ENCODE results near the gene OCIAD2. TPM values are rescaled to one million over a fixed set of nuclear protein-coding genes. Genes with fewer than 3 reads are reported as not detected.
"Not testable (repeated sequence)": the region's sequence is repeated elsewhere in the genome, so short reads cannot be mapped to it uniquely, and the experiment has no call there.

OCIAD2 gene
- polyA plus RNA-seq, 1 experiment = 34.2 TPM

DNA sequence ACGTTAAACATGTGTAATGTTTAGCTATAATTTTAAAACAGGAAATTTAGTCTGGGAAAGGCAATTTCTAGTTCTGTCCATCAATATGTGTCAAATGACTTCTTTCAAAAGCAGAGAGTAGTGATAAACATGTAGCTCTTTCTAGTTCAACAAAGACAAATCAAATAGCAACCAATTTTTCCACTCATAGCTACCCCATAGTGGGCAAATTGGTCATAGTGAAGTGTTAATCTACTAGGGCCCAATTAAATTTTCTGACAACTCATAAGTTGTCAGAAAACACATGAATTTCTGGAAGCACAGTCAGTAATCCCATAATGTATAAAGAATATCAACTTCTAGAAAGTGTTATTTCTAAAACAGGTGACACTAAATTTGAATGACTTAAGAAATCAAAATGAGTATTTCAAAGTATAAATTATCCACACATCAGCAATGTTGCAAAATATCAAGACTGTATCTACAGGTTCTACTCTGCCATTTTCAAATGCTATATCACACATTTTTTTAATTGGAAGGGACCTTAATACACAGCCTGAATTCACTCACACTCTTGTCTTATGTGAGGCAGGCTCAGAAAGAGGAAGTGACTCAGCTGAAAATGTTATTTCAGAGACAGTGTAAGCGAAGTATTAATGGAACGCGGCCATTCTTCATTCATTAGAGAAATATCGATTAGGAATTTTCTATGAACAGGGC lies 7.7 kb downstream of the OCIAD2 start:
- CTCF ChIA-PET = no interaction called here
- TF ChIP-seq, protein P1, sequence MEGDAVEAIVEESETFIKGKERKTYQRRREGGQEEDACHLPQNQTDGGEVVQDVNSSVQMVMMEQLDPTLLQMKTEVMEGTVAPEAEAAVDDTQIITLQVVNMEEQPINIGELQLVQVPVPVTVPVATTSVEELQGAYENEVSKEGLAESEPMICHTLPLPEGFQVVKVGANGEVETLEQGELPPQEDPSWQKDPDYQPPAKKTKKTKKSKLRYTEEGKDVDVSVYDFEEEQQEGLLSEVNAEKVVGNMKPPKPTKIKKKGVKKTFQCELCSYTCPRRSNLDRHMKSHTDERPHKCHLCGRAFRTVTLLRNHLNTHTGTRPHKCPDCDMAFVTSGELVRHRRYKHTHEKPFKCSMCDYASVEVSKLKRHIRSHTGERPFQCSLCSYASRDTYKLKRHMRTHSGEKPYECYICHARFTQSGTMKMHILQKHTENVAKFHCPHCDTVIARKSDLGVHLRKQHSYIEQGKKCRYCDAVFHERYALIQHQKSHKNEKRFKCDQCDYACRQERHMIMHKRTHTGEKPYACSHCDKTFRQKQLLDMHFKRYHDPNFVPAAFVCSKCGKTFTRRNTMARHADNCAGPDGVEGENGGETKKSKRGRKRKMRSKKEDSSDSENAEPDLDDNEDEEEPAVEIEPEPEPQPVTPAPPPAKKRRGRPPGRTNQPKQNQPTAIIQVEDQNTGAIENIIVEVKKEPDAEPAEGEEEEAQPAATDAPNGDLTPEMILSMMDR (IDR thresholded peaks at IDR 0.05; ENCODE audit: insufficient read depth, low read depth, low read length) = no peak
- Histone ChIP-seq H3K4me3 (ENCODE audit: low read depth, low read length) (no peak overlapping the region), H3K36me3 (ENCODE audit: control insufficient read depth, insufficient read depth, low read length) (peaks cover 7% of the 10 kb centered on the region; the same call in 1 of the 2 replicates), H3K27me3 (ENCODE audit: control insufficient read depth, insufficient read depth, low read length) (no peaks in the 10 kb centered on the region)
- POLR2A ChIA-PET = no interaction called here
- DNase-seq (ENCODE audit: low read depth) = no peak

- no peak overlapping the region for H3K4me3 ChIP-seq (ENCODE audit: low read depth, low read length)
- peaks cover 7% of the 10 kb centered on the region for H3K36me3 ChIP-seq (ENCODE audit: control insufficient read depth, insufficient read depth, low read length)
- TF ChIP-seq, protein P1 (IDR thresholded peaks at IDR 0.05; ENCODE audit: insufficient read depth, low read depth, low read length) = no peak
- ChIA-PET POLR2A (interaction anchor here (0.6 kb wide), 1 partner anchor 16 kb away, joined by 18 read pairs; no protein-coding TSS in a partner anchor), CTCF (no interaction called here)
- DNase-seq (ENCODE audit: low read depth) = no peak
- H3K27me3 ChIP-seq (ENCODE audit: control insufficient read depth, insufficient read depth, low read length) = no peaks in the 10 kb centered on the region
Measured at GRCh38 chr4:48896845-48897244, 9.7 kb downstream of the OCIAD2 start.

- Histone ChIP-seq H3K4me3 (ENCODE audit: low read depth, low read length) (no peak overlapping the region), H3K27me3 (ENCODE audit: control insufficient read depth, insufficient read depth, low read length) (no peaks in the 10 kb centered on the region), H3K36me3 (ENCODE audit: control insufficient read depth, insufficient read depth, low read length) (peaks cover 3% of the 10 kb centered on the region)
- no peak for DNase-seq (ENCODE audit: low read depth)
- ChIA-PET POLR2A (no interaction called here), CTCF (interaction anchor here (0.9 to 1.5 kb wide), 2 partner anchors 11 to 36 kb away, joined by 4 to 6 read pairs; no protein-coding TSS in a partner anchor)
- TF ChIP-seq, protein P1 (IDR thresholded peaks at IDR 0.05; ENCODE audit: insufficient read depth, low read depth, low read length) = no peak
Measured at GRCh38 chr4:48891028-48891619, 15.4 kb downstream of the OCIAD2 start.

GRCh38 chr4:48889750-48890149 lies 16.8 kb downstream of the OCIAD2 start:
- CTCF ChIA-PET; DNase-seq (ENCODE audit: low read depth); H3K36me3 ChIP-seq (ENCODE audit: control insufficient read depth, insufficient read depth, low read length); H3K27me3 ChIP-seq (ENCODE audit: control insufficient read depth, insufficient read depth, low read length); POLR2A ChIA-PET; H3K4me3 ChIP-seq (ENCODE audit: low read depth, low read length): not testable (repeated sequence)

DNA sequence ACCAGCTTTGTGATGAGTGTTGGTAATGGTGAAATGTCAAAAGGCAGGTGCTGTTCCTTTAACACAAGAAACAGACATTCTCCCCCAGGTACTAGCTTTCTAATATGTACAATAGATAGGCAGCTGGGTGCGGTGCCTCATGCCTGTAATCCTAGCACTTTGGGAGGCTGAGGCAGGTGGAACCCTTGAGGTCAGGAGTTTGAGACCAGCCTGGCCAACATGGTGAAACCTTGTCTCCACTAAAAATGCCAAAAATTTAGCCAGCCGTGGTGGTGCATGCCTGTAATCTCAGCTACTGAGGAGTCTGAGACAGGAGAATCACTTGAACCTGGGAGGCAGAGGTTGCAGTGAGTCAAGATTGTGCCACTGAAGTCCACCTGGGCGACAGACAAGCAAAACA lies 24.9 kb downstream of the OCIAD2 start:
- H3K27me3 ChIP-seq (ENCODE audit: control insufficient read depth, insufficient read depth, low read length); POLR2A ChIA-PET; DNase-seq (ENCODE audit: low read depth); CTCF ChIA-PET; H3K4me3 ChIP-seq (ENCODE audit: low read depth, low read length); H3K36me3 ChIP-seq (ENCODE audit: control insufficient read depth, insufficient read depth, low read length): not testable (repeated sequence)

- H3K4me3 ChIP-seq (ENCODE audit: low read depth, low read length) = no peak overlapping the region
- H3K27me3 ChIP-seq (ENCODE audit: control insufficient read depth, insufficient read depth, low read length) = no peaks in the 10 kb centered on the region
- TF ChIP-seq, protein P1 (IDR thresholded peaks at IDR 0.05; ENCODE audit: insufficient read depth, low read depth, low read length) = no peak
- ChIA-PET CTCF (interaction anchor here (1.2 kb wide), 1 partner anchor 21 kb away, joined by 3 read pairs; no protein-coding TSS in a partner anchor), POLR2A (no interaction called here)
- no peak for DNase-seq (ENCODE audit: low read depth)
- no peaks in the 10 kb centered on the region for H3K36me3 ChIP-seq (ENCODE audit: control insufficient read depth, insufficient read depth, low read length)
Measured at GRCh38 chr4:48879561-48880442, 26.8 kb downstream of the OCIAD2 start.
